OCI-LY1 (cell line): Measurements from ENCODE around the gene ODAD2.
"Not testable (repeated sequence)": the region's sequence is repeated elsewhere in the genome, so short reads cannot be mapped to it uniquely, and the experiment has no call there.

ENCODE experiments used
- H2AFZ ChIP-seq: fragments of 200-600 bp; sonication (generic), shearing (Covaris generic); 2 replicates; pipeline ENCODE4 v1.6.0; 2014; ENCODE audit warnings: antibody characterized with exemption, mild to moderate bottlenecking, low read length
- H3F3A ChIP-seq: fragments of 200-600 bp; sonication (generic), shearing (Covaris generic); 2 replicates; pipeline ENCODE4 v1.6.0; 2014; ENCODE audit warnings: mild to moderate bottlenecking, antibody characterized with exemption, low read length, moderate library complexity; ENCODE audit not compliant: insufficient read depth
- H3K27ac ChIP-seq: fragments of 200-600 bp; sonication (generic); 2 replicates; pipeline ENCODE4 v1.5.1; 2014; ENCODE audit warnings: low read length, mixed run types, mild to moderate bottlenecking, low read depth; ENCODE audit not compliant: poor library complexity, severe bottlenecking
- H3K27me3 ChIP-seq: fragments of 200-600 bp; sonication (generic); 2 replicates; pipeline ENCODE4 v1.6.0; 2014; ENCODE audit warnings: antibody characterized with exemption, mild to moderate bottlenecking, low read length, moderate library complexity; ENCODE audit not compliant: insufficient read depth
- H3K36me3 ChIP-seq: fragments of 200-600 bp; sonication (generic); 2 replicates; pipeline ENCODE4 v1.6.1; 2014; ENCODE audit warnings: mild to moderate bottlenecking, antibody characterized with exemption, low read length, moderate library complexity, mixed read lengths; ENCODE audit not compliant: insufficient read depth
- H3K4me1 ChIP-seq: fragments of 200-600 bp; sonication (generic); 2 replicates; pipeline ENCODE4 v1.5.1; 2014; ENCODE audit warnings: mild to moderate bottlenecking, low read length, moderate library complexity; ENCODE audit not compliant: insufficient read depth, severe bottlenecking
- H3K4me2 ChIP-seq: fragments of 200-600 bp; sonication (generic), shearing (Covaris generic); 2 replicates; pipeline ENCODE4 v1.6.1; 2014; ENCODE audit warnings: low read length
- H3K4me3 ChIP-seq: fragments of 200-600 bp; sonication (generic); 2 replicates; pipeline ENCODE4 v1.5.1; 2014; ENCODE audit warnings: low read length, low read depth, mild to moderate bottlenecking, mixed read lengths; ENCODE audit not compliant: poor library complexity, severe bottlenecking
- H3K79me2 ChIP-seq: fragments of 200-600 bp; shearing (Covaris generic); 2 replicates; pipeline ENCODE4 v1.6.1; 2016; ENCODE audit warnings: mixed run types, low read length, mixed read lengths; ENCODE audit not compliant: insufficient read depth
- H3K9ac ChIP-seq: fragments of 200-600 bp; sonication (generic), shearing (Covaris generic); 2 replicates; pipeline ENCODE4 v1.6.1; 2014; ENCODE audit warnings: mild to moderate bottlenecking, low read length, mixed read lengths
- H3K9me2 ChIP-seq: fragments of 200-600 bp; sonication (generic), shearing (Covaris generic); 2 replicates; pipeline ENCODE4 v1.6.1; 2014; ENCODE audit warnings: low read depth, mild to moderate bottlenecking, low read length, mixed read lengths
- H3K9me3 ChIP-seq: fragments of 200-600 bp; shearing (Covaris generic); 2 replicates; pipeline ENCODE4 v1.6.1; 2014; ENCODE audit warnings: low read length, mixed read lengths
- H4K20me1 ChIP-seq: fragments of 200-600 bp; sonication (generic), shearing (Covaris generic); 2 replicates; pipeline ENCODE4 v1.6.0; 2016; ENCODE audit warnings: mild to moderate bottlenecking, low read length; ENCODE audit not compliant: insufficient read depth
- CTCF ChIP-seq: fragments of 200-600 bp; sonication (generic), shearing (Covaris generic); IDR thresholded peaks from 2 replicates; pipeline ENCODE4 v1.5.1; 2017; ENCODE audit warnings: mild to moderate bottlenecking, antibody characterized with exemption, low read length, moderate library complexity, mixed read lengths
- EZH2 ChIP-seq: fragments of 200-600 bp; sonication (generic), shearing (Covaris generic); IDR thresholded peaks from 2 replicates; pipeline ENCODE4 v1.8.0; 2017; ENCODE audit warnings: borderline replicate concordance, mixed run types, mild to moderate bottlenecking, antibody characterized with exemption, low read length, moderate library complexity, mixed read lengths

ODAD2 gene

GRCh38 chr10:27986821-27987220 is 12.1 kb downstream of the ODAD2 start:
- TF ChIP-seq EZH2 (no peak), CTCF (no peak)
- no peaks in the 10 kb centered on the region for H3K36me3 ChIP-seq
- H3K79me2 ChIP-seq = no peaks in the 10 kb centered on the region
- no peaks in the 10 kb centered on the region for H3K9me2 ChIP-seq
- H3K9me3 ChIP-seq = no peaks in the 10 kb centered on the region
- H2AFZ ChIP-seq = no peak overlapping the region
- H3K27me3 ChIP-seq = no peaks in the 10 kb centered on the region
- no peak overlapping the region for H3K27ac ChIP-seq
- no peak overlapping the region for H3K4me2 ChIP-seq
- H3F3A ChIP-seq = no peaks in the 10 kb centered on the region
- H3K4me1 ChIP-seq = no peaks in the 10 kb centered on the region
- no peak overlapping the region for H3K9ac ChIP-seq
- H4K20me1 ChIP-seq = no peaks in the 10 kb centered on the region
- H3K4me3 ChIP-seq = no peak overlapping the region

DNA sequence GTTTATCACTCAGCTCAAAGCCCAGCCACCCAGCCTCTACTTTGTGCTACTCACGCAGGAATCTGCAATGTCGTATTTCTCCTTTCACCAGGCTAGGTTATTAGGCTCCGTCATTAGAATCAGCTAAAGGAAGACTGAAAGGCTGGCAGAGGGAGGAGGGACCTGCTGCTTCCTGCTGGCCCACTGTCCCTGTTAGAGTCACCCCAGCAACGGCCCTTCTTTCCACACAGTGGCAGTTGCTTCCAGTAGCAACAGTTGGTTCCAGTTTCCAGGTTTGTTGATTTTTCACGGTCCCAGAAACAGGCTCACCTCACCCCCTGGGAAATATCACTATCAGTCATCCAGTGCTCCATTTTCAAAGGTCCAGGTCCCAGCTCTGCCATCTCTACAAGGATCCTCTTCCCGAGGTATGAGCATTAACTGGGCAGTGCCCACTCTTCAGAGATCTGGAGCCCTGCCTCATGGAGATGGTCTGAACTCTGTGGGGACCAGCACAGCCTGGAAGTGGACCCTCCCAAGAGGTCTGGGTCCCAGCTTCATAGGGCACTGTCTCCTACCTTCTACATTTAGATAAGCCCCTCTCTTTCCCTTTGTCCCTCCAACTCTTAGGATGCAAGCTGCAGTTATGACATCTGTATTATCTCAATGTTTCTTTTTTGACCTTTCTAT is 15.9 kb downstream of the ODAD2 start:
- Histone ChIP-seq H3K36me3 (no peaks in the 10 kb centered on the region), H3K9me3 (no peaks in the 10 kb centered on the region), H2AFZ (no peak overlapping the region), H3K9ac (no peak overlapping the region), H3K27me3 (no peaks in the 10 kb centered on the region), H3K4me1 (no peaks in the 10 kb centered on the region), H3F3A (no peaks in the 10 kb centered on the region), H3K9me2 (no peaks in the 10 kb centered on the region), H3K27ac (no peak overlapping the region), H3K4me2 (no peak overlapping the region), H4K20me1 (no peaks in the 10 kb centered on the region), H3K79me2 (no peaks in the 10 kb centered on the region), H3K4me3 (no peak overlapping the region)
- TF ChIP-seq CTCF (no peak), EZH2 (no peak)

DNA sequence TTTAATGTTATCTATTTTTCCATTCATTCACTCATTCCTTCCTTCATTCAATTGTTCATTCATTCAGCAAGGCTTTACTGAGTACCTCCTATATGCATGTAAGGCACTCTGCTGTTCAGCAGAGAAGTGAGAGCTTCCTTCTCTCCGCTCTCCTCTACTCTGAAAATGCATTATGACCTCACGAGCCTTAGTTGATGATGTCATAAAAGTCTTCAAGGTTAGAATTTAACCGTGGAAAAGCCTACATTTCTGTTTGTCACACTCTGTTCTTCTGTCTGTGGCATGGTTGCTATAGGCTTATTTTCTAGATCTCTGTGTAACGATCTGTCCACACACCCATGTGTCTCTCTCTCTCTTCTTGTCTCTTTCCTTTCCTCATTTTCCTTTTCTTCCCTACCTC is 17.1 kb downstream of the ODAD2 start:
- no peaks in the 10 kb centered on the region for H3F3A ChIP-seq
- H4K20me1 ChIP-seq = no peaks in the 10 kb centered on the region
- H3K9ac ChIP-seq = no peak overlapping the region
- no peak overlapping the region for H3K4me3 ChIP-seq
- H3K36me3 ChIP-seq = no peaks in the 10 kb centered on the region
- H2AFZ ChIP-seq = no peak overlapping the region
- H3K27me3 ChIP-seq = no peaks in the 10 kb centered on the region
- H3K9me3 ChIP-seq = no peaks in the 10 kb centered on the region
- no peak overlapping the region for H3K27ac ChIP-seq
- no peaks in the 10 kb centered on the region for H3K4me1 ChIP-seq
- H3K4me2 ChIP-seq = no peak overlapping the region
- H3K79me2 ChIP-seq = no peaks in the 10 kb centered on the region
- no peak for TF ChIP-seq CTCF
- no peak for TF ChIP-seq EZH2
- no peaks in the 10 kb centered on the region for H3K9me2 ChIP-seq

DNA sequence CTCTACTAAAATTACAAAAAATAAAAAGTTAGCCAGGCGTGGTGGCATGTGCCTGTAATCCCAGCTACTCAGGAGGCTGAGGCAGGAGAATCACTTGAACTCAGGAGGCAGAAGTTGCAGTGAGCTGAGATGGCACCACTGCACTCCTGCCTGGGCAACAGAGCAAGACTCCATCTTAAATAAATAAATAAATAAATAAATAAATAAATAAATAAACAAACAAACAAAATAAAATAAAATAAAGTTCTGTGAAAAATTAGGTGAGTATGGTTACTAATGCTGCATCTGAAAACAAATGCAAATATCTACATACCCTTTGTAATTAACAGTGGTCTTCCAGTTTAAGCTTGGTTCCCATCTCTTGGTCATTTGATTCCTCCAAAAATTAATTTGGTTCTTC is 28.1 kb downstream of the ODAD2 start:
- H3K79me2 ChIP-seq, H3K27ac ChIP-seq, H2AFZ ChIP-seq, H3K4me3 ChIP-seq, H4K20me1 ChIP-seq, H3K4me1 ChIP-seq, H3K9ac ChIP-seq, H3K27me3 ChIP-seq, H3K4me2 ChIP-seq, H3F3A ChIP-seq, H3K9me3 ChIP-seq, H3K36me3 ChIP-seq, H3K9me2 ChIP-seq: not testable (repeated sequence)

DNA sequence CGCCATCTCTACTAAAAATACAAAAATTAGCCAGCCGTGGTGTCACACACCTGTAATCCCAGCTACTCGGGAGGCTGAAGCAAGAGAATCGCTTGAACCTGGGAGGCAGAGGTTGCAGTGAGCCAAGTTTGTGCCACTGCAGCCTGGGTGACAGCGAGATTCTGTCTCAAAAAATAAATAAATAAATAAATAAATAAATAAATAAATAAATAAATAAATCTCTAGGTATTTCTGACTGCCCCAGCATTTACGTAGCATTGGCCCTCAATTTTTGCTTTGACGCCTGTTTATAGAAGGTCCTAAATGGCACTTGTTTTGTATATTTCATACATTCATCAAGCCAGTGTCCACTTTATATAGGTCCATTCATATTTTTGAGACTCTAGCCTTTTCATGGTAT is 28.9 kb downstream of the ODAD2 start:
- not testable (repeated sequence) for H3K9me3 ChIP-seq, H4K20me1 ChIP-seq, H2AFZ ChIP-seq, H3K27ac ChIP-seq, H3K79me2 ChIP-seq, H3K36me3 ChIP-seq, H3K4me1 ChIP-seq, H3K4me2 ChIP-seq, H3K4me3 ChIP-seq, H3F3A ChIP-seq, H3K9me2 ChIP-seq, H3K27me3 ChIP-seq, H3K9ac ChIP-seq
